GM12892 (cell line): ENCODE data around the gene SSR4.

Source experiments
- POLR2A ChIP-seq: IDR thresholded peaks from 2 replicates; pipeline ENCODE4 v1.6.1; 2011; ENCODE audit warnings: low read depth, low read length, control low read depth
- POLR2AphosphoS5 ChIP-seq: IDR thresholded peaks from 2 replicates; pipeline ENCODE4 v1.6.1; 2011; ENCODE audit warnings: low read depth, low read length, control low read depth

- no peak for TF ChIP-seq POLR2A
- TF ChIP-seq POLR2AphosphoS5, result no peak
Measured at GRCh38 chrX:153761863-153762262, 32.6 kb upstream of the SSR4 start.
